Activated CD8-positive, alpha-beta memory T cell treated with anti-CD3 and anti-CD28 coated beads, Interleukin-2, amount 50 U/mL, for 24 hours (primary cell): ENCODE data around the gene KRT82.
"Not testable (repeated sequence)": the region's sequence is repeated elsewhere in the genome, so short reads cannot be mapped to it uniquely, and the experiment has no call there.

ENCODE experiments used
- DNase-seq: peaks from one replicate; pipeline ENCODE4 v3.0.0-alpha.2; 2020; ENCODE audit errors: extremely low read depth

KRT82 gene

GRCh38 chr12:52360106-52360662 lies 46.0 kb downstream of the KRT82 start:
- no peak for DNase-seq

- DNase-seq: no peak
Observed at GRCh38 chr12:52359621-52360061, 46.5 kb downstream of the KRT82 start.

- DNase-seq: no peak
Observed at GRCh38 chr12:52358575-52359350, 47.4 kb downstream of the KRT82 start.

GRCh38 chr12:52356762-52357580 lies 49.2 kb downstream of the KRT82 start:
- DNase-seq: no peak

GRCh38 chr12:52356031-52356761 lies 49.9 kb downstream of the KRT82 start:
- DNase-seq: no peak

GRCh38 chr12:52355176-52355575 lies 51.0 kb downstream of the KRT82 start:
- DNase-seq: no peak

- DNase-seq: no peak
Observed at GRCh38 chr12:52354200-52354599, 51.9 kb downstream of the KRT82 start.

- DNase-seq: no peak
Observed at GRCh38 chr12:52353766-52354165, 52.4 kb downstream of the KRT82 start.

- no peak for DNase-seq
Observed at GRCh38 chr12:52352951-52353350, 53.2 kb downstream of the KRT82 start.

GRCh38 chr12:52351196-52352059 lies 54.7 kb downstream of the KRT82 start:
- peak; percentile 21 for DNase-seq

GRCh38 chr12:52350786-52351185 lies 55.3 kb downstream of the KRT82 start:
- DNase-seq: no peak

- DNase-seq: no peak
Observed at GRCh38 chr12:52350021-52350620, 56.0 kb downstream of the KRT82 start.

- no peak for DNase-seq
Observed at GRCh38 chr12:52349196-52349595, 56.9 kb downstream of the KRT82 start.

- no peak for DNase-seq
Observed at GRCh38 chr12:52347551-52348510, 58.3 kb downstream of the KRT82 start.

- no peak for DNase-seq
Observed at GRCh38 chr12:52347016-52347415, 59.1 kb downstream of the KRT82 start.

- DNase-seq: no peak
Observed at GRCh38 chr12:52346593-52346992, 59.5 kb downstream of the KRT82 start.

- DNase-seq: not testable (repeated sequence)
Observed at GRCh38 chr12:52345041-52345440, 61.1 kb downstream of the KRT82 start.

GRCh38 chr12:52344111-52344510 lies 62.0 kb downstream of the KRT82 start:
- DNase-seq: no peak
